HCT116 (cell line): ENCODE measurements around the gene HEPN1. TPM values are rescaled to one million over a fixed set of nuclear protein-coding genes. Genes with fewer than 3 reads are reported as not detected.

Experiments
- ATAC-seq: fragments of 200-7000 bp; cut with Tn5 transposase; 2 replicates; pipeline ENCODE4 v1.9.1; 2020; ENCODE audit warnings: mild to moderate bottlenecking, moderate library complexity
- BruUV-seq: library from RNA; stranded (reverse); fragments of 400-500 nt; replicated peaks from 2 replicates; lab custom pipeline; 2021; lab: Mats Ljungman, UMichigan
- CTCF ChIA-PET: fragments of 300-600 bp; sonication (Branson Sonifier 250); formaldehyde crosslinking; loops from one replicate; lab custom pipeline; 2021; ENCODE audit warnings: antibody characterized with exemption; lab: Charles Lee
- POLR2A ChIA-PET: fragments of 300-600, 350-600 bp; sonication (Branson Sonifier 250); formaldehyde crosslinking; loops from one replicate; lab custom pipeline; 2021; ENCODE audit warnings: antibody characterized with exemption; lab: Charles Lee
- RAD21 ChIA-PET, 2 experiments: fragments of 300-600 bp; sonication (Branson Sonifier 250); formaldehyde crosslinking; loops; one replicate each; lab custom pipeline; 2023; ENCODE audit warnings: low total read pairs in 2 of 2; ENCODE audit not compliant: uncharacterized antibody in 2 of 2, unreplicated experiment in 2 of 2, low non-redundant PET in 1 of 2; lab: Charles Lee
- DNase-seq: peaks from one replicate; pipeline ENCODE4 v3.0.0-alpha.2; 2010; ENCODE audit warnings: low read depth, low spot score
- H2AFZ ChIP-seq: fragments of 200-600 bp; shearing (Covaris generic), sonication (generic); 2 replicates; pipeline ENCODE4 v1.6.1; 2017; ENCODE audit warnings: low read depth, mixed run types, mixed read lengths, antibody characterized with exemption, low read length; ENCODE audit not compliant: poor library complexity, severe bottlenecking
- H3K27ac ChIP-seq: 2 replicates; pipeline ENCODE4 v1.5.1; 2012; ENCODE audit warnings: low read depth, low read length
- H3K27me3 ChIP-seq: fragments of 200-600 bp; sonication (generic); 2 replicates; pipeline ENCODE4 v1.6.1; 2016; ENCODE audit warnings: mixed run types, low read length, mixed read lengths; ENCODE audit not compliant: insufficient read depth
- H3K36me3 ChIP-seq, 2 experiments: fragments of 200-500 bp in 1 of 2; fragments of 200-600 bp in 1 of 2; sonication (Bioruptor generic) in 1 of 2; sonication (generic) in 1 of 2; 2 replicates each; pipeline versions ENCODE4 v1.5.1 to v1.6.1; 2014 to 2016; ENCODE audit warnings: low read length in 2 of 2, inconsistent platforms in 1 of 2, mixed read lengths in 1 of 2, mixed run types in 1 of 2; ENCODE audit not compliant: insufficient read depth in 2 of 2, control insufficient read depth in 1 of 2
- H3K4me1 ChIP-seq, 2 experiments: fragments of 200-600 bp in 1 of 2; sonication (generic) in 1 of 2; 2 replicates each; pipeline versions ENCODE4 v1.5.1 to v1.6.1; 2012 to 2017; ENCODE audit warnings: low read length in 2 of 2, inconsistent platforms in 1 of 2, mild to moderate bottlenecking in 1 of 2, mixed read lengths in 1 of 2, mixed run types in 1 of 2, moderate library complexity in 1 of 2; ENCODE audit not compliant: insufficient read depth in 2 of 2, control insufficient read depth in 1 of 2
- H3K4me2 ChIP-seq: fragments of 200-600 bp; sonication (generic); 2 replicates; pipeline ENCODE4 v1.6.1; 2017; ENCODE audit warnings: mixed run types, low read length, mixed read lengths
- H3K4me3 ChIP-seq, 2 experiments: fragments of 200-600 bp in 1 of 2; sonication (generic) in 1 of 2; replicated peaks in 1 of 2; 2 replicates each; pipeline ENCODE4 v1.5.1; 2011 to 2016; ENCODE audit warnings: low read length in 2 of 2, control low read depth in 1 of 2, low read depth in 1 of 2, mild to moderate bottlenecking in 1 of 2, mixed read lengths in 1 of 2, mixed run types in 1 of 2
- H3K79me2 ChIP-seq: fragments of 200-600 bp; sonication (generic); 2 replicates; pipeline ENCODE4 v1.6.1; 2017; ENCODE audit warnings: mild to moderate bottlenecking, mixed run types, low read length, moderate library complexity, mixed read lengths; ENCODE audit not compliant: insufficient read depth
- H3K9ac ChIP-seq: fragments of 200-600 bp; sonication (generic); 2 replicates; pipeline ENCODE4 v1.6.1; 2016; ENCODE audit warnings: low read length, mixed read lengths
- H3K9me2 ChIP-seq: fragments of 200-600 bp; sonication (generic), shearing (Covaris generic); 2 replicates; pipeline ENCODE4 v1.6.1; 2017; ENCODE audit warnings: mixed run types, mild to moderate bottlenecking, moderate library complexity; ENCODE audit not compliant: insufficient read depth
- H3K9me3 ChIP-seq, 2 experiments: fragments of 200-500 bp in 1 of 2; fragments of 200-600 bp in 1 of 2; sonication (Bioruptor generic) in 1 of 2; sonication (generic) in 1 of 2; 2 replicates each; pipeline ENCODE4 v1.6.1; 2014 to 2017; ENCODE audit warnings: low read length in 2 of 2, mixed read lengths in 2 of 2, inconsistent platforms in 1 of 2, low read depth in 1 of 2, mild to moderate bottlenecking in 1 of 2, mixed run types in 1 of 2, moderate library complexity in 1 of 2; ENCODE audit not compliant: control insufficient read depth in 1 of 2, insufficient read depth in 1 of 2
- H4K20me1 ChIP-seq: fragments of 200-600 bp; sonication (generic), shearing (Covaris generic); 2 replicates; pipeline ENCODE4 v1.6.1; 2017; ENCODE audit warnings: mixed run types, mild to moderate bottlenecking, moderate library complexity; ENCODE audit not compliant: insufficient read depth
- CTCF ChIP-seq, 3 experiments: fragments of 200-600 bp in 1 of 3; sonication (generic) in 1 of 3; IDR thresholded peaks in 2 of 3; conservative IDR thresholded peaks in 1 of 3; 2 replicates each; pipeline ENCODE4 v1.5.1; 2012 to 2017; ENCODE audit warnings: low read depth in 2 of 3, low read length in 2 of 3, antibody characterized with exemption in 1 of 3, borderline replicate concordance in 1 of 3, control low read depth in 1 of 3, mild to moderate bottlenecking in 1 of 3, mixed read lengths in 1 of 3, mixed run types in 1 of 3, moderate library complexity in 1 of 3; ENCODE audit not compliant: insufficient read depth in 1 of 3
- FOSL1 ChIP-seq: IDR thresholded peaks from 2 replicates; pipeline ENCODE4 v1.6.1; 2012; ENCODE audit warnings: low read depth
- POLR2AphosphoS5 ChIP-seq: IDR thresholded peaks from 2 replicates; pipeline ENCODE4 v1.6.1; 2011; ENCODE audit warnings: mild to moderate bottlenecking, low read depth, low read length, moderate library complexity
- SIN3A ChIP-seq: IDR thresholded peaks from 2 replicates; pipeline ENCODE4 v1.6.1; 2012; ENCODE audit warnings: low read depth
- SP1 ChIP-seq: IDR thresholded peaks from 2 replicates; pipeline ENCODE4 v1.6.1; 2012; ENCODE audit warnings: low read depth
- TCF7L2 ChIP-seq: IDR thresholded peaks from 2 replicates; pipeline ENCODE4 v1.7.0; 2011; ENCODE audit warnings: borderline replicate concordance, inconsistent platforms; ENCODE audit not compliant: insufficient read depth, insufficient read length; ENCODE audit errors: extremely low read depth
- ZBTB33 ChIP-seq: IDR thresholded peaks from 2 replicates; pipeline ENCODE4 v1.6.1; 2011; ENCODE audit warnings: mild to moderate bottlenecking, low read length, moderate library complexity; ENCODE audit not compliant: insufficient replicate concordance; ENCODE audit errors: extremely low read depth
- ZNF274 ChIP-seq: fragments of 200-500 bp; sonication (Bioruptor generic); IDR thresholded peaks from 2 replicates; pipeline ENCODE4 v1.6.1; 2014; ENCODE audit warnings: mild to moderate bottlenecking, low read depth, low read length, inconsistent platforms
- intact Hi-C: fragments of 100-400 bp; cut with micrococcal nuclease; formaldehyde crosslinking; loops from 2 replicates; pipeline ENCODE4 v1.10.0; 2022
- total RNA-seq: library from RNA; stranded (reverse); gene quantifications from one replicate; pipeline ENCODE4 v1.2.1, GENCODE V29; 2021; ENCODE audit not compliant: unreplicated experiment

Gene HEPN1
- total RNA-seq, 1 experiment from 2014 or later: not detected

GRCh38 chr11:124898711-124899110 is 20.3 kb upstream of the HEPN1 start:
- TF ChIP-seq ZNF274: no peak
- peak; percentile 6; the same call in 1 of the 2 replicates for TF ChIP-seq POLR2AphosphoS5
- ChIA-PET CTCF (interaction anchor here (2.6 kb wide), 1 partner anchor 23 kb away, joined by 15 read pairs; no protein-coding TSS in a partner anchor), RAD21 (no interaction called here), POLR2A (interaction anchor here (0.6 to 1.9 kb wide), 3 partner anchors 22 to 141 kb away, joined by 3 to 19 read pairs (median 5); partner anchors contain the start of gene CCDC15)
- H3K9me3 ChIP-seq: no peaks in the 10 kb centered on the region
- no peaks in the 10 kb centered on the region for H3K79me2 ChIP-seq
- peak overlapping the region; percentile 42 for H3K4me2 ChIP-seq
- no peaks in the 10 kb centered on the region for H3K9me2 ChIP-seq
- ATAC-seq: peak; percentile 6; the same call in 1 of the 2 replicates
- intact Hi-C loops: no loop called here
- H3K9ac ChIP-seq: no peak overlapping the region
- H3K27ac ChIP-seq: no peak overlapping the region
- no peaks in the 10 kb centered on the region for H4K20me1 ChIP-seq
- BruUV-seq: no TSS peak
- no peak overlapping the region; a peak in 1 of 4 replicates for H3K4me3 ChIP-seq
- peaks cover 6 to 42% of the 10 kb centered on the region in 2 experiments for H3K4me1 ChIP-seq
- peak overlapping the region; percentile 33 for H2AFZ ChIP-seq
- no peaks in the 10 kb centered on the region for H3K36me3 ChIP-seq
- no peaks in the 10 kb centered on the region for H3K27me3 ChIP-seq
- DNase-seq: no peak

- ATAC-seq (no peak), DNase-seq (no peak)
- ChIA-PET RAD21 (no interaction called here), CTCF (interaction anchor here (2.6 kb wide), 1 partner anchor 23 kb away, joined by 15 read pairs; no protein-coding TSS in a partner anchor), POLR2A (interaction anchor here (1.6 to 1.9 kb wide), 2 partner anchors 23 kb away, joined by 8 to 19 read pairs; no protein-coding TSS in a partner anchor)
- Histone ChIP-seq H3K9me2 (0 out of 2 replicates have a peak, but pooled peaks cover 2% of the 10 kb centered on the region), H3K4me1 (peaks cover 6 to 42% of the 10 kb centered on the region in 2 experiments), H3K4me3 (no peak overlapping the region), H3K79me2 (no peaks in the 10 kb centered on the region), H3K9me3 (no peaks in the 10 kb centered on the region), H3K27ac (no peak overlapping the region), H3K9ac (no peak overlapping the region), H3K4me2 (peak overlapping the region; percentile 69), H2AFZ (no peak overlapping the region), H3K27me3 (no peaks in the 10 kb centered on the region), H4K20me1 (no peaks in the 10 kb centered on the region), H3K36me3 (no peaks in the 10 kb centered on the region)
- intact Hi-C loops: no loop called here
- BruUV-seq: no TSS peak
- TF ChIP-seq FOSL1 (no peak), ZBTB33 (no peak), SP1 (no peak), TCF7L2 (no peak), CTCF (IDR thresholded peaks at IDR 0.05 in 2 of 3, conservative IDR thresholded peaks at IDR 0.05 in 1 of 3; ENCODE audit: borderline replicate concordance in 1 of 3, insufficient read depth in 1 of 3, low read depth in 2 of 3, low read length in 2 of 3) (peak in 1 of 3 experiments; percentile 25; a peak in 1 of 6 replicates), SIN3A (no peak)
These were observed 19.5 kb upstream of the HEPN1 start for GRCh38 chr11:124899383-124900145.
